Transverse colon (tissue), 3 donors: ENCODE results near the gene SYT7.

ENCODE experiments used
- POLR2A ChIP-seq: fragments of 450-650 bp; IDR thresholded peaks from one replicate; pipeline ENCODE4 v1.6.1; 2016; ENCODE audit warnings: antibody characterized with exemption, mild to moderate bottlenecking, moderate library complexity
- TF ChIP-seq, protein P1 (sequence below), 5 experiments: fragments of 200-600 bp in 3 of 5; fragments of 450-650 bp in 2 of 5; sonication (generic) in 3 of 5; IDR thresholded peaks; 1 replicate in 2 of 5; 2 replicates in 3 of 5; pipeline ENCODE4 v1.5.1; 2016 to 2017; ENCODE audit warnings: antibody characterized with exemption in 5 of 5, inconsistent platforms in 3 of 5, mild to moderate bottlenecking in 2 of 5, moderate library complexity in 1 of 5

DNA sequence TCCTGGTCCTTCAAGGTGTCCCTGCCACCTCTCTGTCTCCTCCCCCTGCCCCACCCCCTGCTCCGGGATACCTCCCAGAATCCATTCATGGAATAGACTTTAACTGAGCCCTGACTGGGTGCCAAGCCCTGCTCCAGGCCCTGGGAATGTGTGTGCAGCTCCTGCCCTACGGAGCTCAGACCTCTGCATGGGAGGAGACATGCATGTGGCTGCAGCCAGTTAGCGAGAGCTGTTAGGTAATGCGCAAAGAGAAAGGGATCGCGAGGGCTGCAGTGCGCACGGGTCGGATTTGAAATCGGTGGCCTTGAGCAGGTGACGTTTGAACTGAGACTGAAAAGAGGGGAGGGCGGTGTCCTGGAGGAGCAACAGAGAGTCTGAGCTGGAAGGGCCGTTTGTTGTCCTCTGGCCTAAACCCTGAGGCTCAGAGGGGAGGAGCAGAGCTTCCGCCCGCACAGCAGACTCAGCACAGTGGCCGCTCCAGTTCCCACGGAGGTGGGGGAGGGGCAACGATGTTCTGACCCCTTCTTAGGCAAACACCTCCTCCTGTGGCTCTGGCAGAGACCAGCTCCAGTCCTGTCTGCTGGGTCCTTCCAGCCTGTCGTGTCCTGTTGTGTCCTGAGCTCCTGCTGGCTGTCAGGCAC is 92.1 kb downstream of the SYT7 start:
- peak; percentile 42 for TF ChIP-seq POLR2A
- TF ChIP-seq, protein P1, sequence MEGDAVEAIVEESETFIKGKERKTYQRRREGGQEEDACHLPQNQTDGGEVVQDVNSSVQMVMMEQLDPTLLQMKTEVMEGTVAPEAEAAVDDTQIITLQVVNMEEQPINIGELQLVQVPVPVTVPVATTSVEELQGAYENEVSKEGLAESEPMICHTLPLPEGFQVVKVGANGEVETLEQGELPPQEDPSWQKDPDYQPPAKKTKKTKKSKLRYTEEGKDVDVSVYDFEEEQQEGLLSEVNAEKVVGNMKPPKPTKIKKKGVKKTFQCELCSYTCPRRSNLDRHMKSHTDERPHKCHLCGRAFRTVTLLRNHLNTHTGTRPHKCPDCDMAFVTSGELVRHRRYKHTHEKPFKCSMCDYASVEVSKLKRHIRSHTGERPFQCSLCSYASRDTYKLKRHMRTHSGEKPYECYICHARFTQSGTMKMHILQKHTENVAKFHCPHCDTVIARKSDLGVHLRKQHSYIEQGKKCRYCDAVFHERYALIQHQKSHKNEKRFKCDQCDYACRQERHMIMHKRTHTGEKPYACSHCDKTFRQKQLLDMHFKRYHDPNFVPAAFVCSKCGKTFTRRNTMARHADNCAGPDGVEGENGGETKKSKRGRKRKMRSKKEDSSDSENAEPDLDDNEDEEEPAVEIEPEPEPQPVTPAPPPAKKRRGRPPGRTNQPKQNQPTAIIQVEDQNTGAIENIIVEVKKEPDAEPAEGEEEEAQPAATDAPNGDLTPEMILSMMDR (IDR thresholded peaks at IDR 0.05), result no peak
